Measurements from ENCODE around the gene PRELP.

DNA sequence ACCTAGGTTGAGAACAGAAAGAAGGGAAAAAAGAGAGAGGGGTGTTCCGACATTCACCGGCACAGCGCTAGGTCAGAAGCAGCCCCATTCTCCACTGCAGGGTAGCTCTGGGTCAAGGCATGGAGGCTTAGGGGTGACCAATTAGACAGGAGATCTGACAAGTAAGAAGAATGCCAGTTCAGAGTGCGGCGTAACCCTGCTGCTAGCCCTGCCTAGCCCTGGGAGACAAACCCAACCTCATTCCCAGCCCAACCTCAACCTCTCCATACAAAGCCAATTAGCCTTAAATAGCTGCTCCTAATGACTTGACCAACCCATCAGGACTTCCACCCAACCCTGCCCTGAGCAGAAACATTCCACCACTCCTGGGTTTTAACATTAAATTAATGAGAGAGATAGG, 3.4 kb downstream of the PRELP start:
- TF ChIP-seq CTCF (IDR thresholded peaks at IDR 0.05) (no peak), POLR2AphosphoS5 (IDR thresholded peaks at IDR 0.05) (no peak), POLR2A (IDR thresholded peaks at IDR 0.05) (no peak)

Measured in sigmoid colon (tissue), 4 donors.